GM18499 (cell line): ENCODE results near the gene LYPD5.
"Not testable (repeated sequence)": the region's sequence is repeated elsewhere in the genome, so short reads cannot be mapped to it uniquely, and the experiment has no call there.

Experiments used
- ATAC-seq: cut with Tn5 transposase; IDR thresholded peaks from one replicate; pipeline ENCODE4 v1.9.1; 2021; ENCODE audit warnings: moderate number of reproducible peaks; ENCODE audit not compliant: insufficient read depth, unreplicated experiment

Gene LYPD5

GRCh38 chr19:43802216-43802951, at the start of gene LYPD5:
Gene LYPD5, minus strand, starts transcription at chr19:43802447. Its CDS starts 67 bp downstream, at chr19:43802380.
- ATAC-seq: no peak

- ATAC-seq: no peak
Measured at GRCh38 chr19:43848821-43849220, 46.6 kb upstream of the LYPD5 start.

GRCh38 chr19:43847884-43848283, 45.6 kb upstream of the LYPD5 start:
- ATAC-seq: no peak

DNA sequence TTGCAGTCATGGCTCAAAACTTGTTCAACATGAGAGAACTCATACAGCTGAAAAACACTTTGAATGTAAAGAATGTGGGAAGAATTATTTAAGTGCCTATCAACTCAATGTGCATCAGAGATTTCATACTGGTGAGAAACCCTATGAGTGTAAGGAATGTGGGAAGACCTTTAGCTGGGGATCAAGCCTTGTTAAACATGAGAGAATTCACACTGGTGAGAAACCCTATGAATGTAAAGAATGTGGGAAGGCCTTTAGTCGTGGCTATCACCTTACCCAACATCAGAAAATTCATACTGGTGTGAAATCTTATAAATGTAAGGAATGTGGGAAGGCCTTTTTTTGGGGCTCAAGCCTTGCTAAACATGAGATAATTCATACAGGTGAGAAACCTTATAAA, 45.0 kb upstream of the LYPD5 start:
- no peak for ATAC-seq

- no peak for ATAC-seq
Measured at GRCh38 chr19:43842007-43842406, 39.8 kb upstream of the LYPD5 start.

- no peak for ATAC-seq
Measured at GRCh38 chr19:43839139-43839538, 36.9 kb upstream of the LYPD5 start.

- ATAC-seq: no peak
Measured at GRCh38 chr19:43826787-43827754, 24.8 kb upstream of the LYPD5 start, which contains the start of gene ZNF283. Gene ZNF283, plus strand, starts transcription at chr19:43827321. Its CDS starts 6,184 bp downstream, at chr19:43833505.

- not testable (repeated sequence) for ATAC-seq
Measured at GRCh38 chr19:43824572-43824971, 22.3 kb upstream of the LYPD5 start.

GRCh38 chr19:43823856-43824255, 21.6 kb upstream of the LYPD5 start:
- ATAC-seq: not testable (repeated sequence)

- ATAC-seq: no peak
Measured at GRCh38 chr19:43820884-43821215, 18.6 kb upstream of the LYPD5 start.

DNA sequence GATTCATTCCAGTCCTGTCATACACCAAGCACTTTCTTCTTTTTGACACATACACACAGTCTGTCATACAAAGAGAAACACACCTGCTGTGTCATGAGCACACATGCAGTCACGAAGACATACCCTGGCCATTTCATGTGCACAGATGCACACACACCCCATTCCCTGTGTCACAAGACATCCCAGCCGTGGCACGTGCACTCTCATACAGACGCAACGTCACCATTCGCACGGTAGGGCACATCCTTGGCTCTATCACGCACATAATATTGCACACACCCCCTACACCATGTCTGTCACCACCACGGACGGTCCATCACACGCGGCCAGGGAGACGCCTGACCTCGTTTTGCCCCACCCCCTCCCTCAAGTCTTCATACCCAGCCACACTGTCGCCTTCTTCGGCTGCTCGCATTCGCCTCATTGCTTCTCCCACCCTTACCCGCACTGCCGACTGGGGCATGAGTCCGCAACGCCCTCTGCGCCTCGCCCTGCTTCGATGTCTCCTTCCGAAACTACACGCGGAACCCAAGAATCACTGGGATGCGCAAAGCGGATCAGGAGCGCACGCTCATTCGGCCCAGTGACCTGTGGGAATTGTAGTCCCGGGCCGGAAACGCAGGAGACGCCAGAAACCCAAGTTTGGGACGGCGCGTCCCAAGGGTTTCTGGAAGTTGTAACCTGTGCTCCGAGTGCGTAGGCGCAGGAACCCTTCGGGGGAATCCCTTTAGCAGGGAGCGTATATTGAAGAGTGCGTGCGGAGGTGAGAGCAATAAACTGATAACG, 18.0 kb upstream of the LYPD5 start:
- no peak for ATAC-seq

- no peak for ATAC-seq
Measured at GRCh38 chr19:43818500-43818899, 16.3 kb upstream of the LYPD5 start.

DNA sequence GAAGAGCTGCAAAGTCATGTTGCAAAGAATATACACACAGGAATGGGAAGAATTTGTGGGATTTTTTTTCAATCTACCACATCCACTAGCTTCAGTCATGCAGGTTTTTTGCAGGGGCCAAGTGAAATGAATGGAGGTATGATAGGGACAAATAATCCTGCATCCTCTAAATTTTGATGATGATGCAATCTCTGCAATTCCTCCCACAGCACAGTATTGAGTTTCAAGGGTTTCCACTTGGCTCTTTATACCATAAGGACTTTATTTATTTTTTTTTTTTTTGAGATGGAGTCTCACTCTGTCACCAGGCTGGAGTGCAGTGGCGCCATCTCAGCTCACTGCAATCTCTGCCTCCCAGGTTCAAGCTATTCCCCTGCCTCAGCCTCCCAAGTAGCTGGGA, 15.2 kb upstream of the LYPD5 start:
- not testable (repeated sequence) for ATAC-seq

DNA sequence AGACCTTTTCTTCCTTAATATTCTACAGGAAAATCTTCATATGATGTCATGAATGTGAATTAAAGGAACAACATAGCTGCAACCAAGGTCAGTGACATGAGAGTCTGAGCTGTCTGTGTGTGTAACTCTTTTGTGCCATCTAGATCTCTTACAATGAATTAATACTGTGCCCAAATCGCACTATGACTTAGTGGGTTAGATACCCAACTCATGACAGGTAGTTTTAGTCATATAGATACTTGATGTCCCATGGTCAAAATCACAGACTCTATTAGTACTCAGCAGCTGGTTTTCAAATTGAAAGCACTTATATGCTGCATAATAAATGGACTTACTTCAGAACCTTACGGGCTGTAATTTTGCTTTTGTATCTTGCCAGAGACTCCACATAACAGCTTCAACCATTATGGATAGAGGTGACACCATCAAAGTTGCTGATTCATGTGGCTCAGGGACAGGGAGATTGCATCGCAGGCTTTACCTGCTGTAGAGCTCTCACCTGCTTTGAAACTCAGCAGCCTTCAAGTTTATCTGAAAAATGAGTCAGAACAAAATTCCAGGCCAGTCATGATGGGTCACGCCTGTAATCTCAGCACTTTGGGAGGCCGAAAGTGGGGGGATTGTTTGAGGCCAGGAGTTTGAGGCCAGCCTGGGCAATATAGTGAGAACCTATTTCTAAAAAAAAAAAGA, 12.6 kb upstream of the LYPD5 start:
- no peak for ATAC-seq

- no peak for ATAC-seq
Measured at GRCh38 chr19:43812688-43813087, 10.4 kb upstream of the LYPD5 start.

GRCh38 chr19:43812259-43812658, 10.0 kb upstream of the LYPD5 start:
- no peak for ATAC-seq

DNA sequence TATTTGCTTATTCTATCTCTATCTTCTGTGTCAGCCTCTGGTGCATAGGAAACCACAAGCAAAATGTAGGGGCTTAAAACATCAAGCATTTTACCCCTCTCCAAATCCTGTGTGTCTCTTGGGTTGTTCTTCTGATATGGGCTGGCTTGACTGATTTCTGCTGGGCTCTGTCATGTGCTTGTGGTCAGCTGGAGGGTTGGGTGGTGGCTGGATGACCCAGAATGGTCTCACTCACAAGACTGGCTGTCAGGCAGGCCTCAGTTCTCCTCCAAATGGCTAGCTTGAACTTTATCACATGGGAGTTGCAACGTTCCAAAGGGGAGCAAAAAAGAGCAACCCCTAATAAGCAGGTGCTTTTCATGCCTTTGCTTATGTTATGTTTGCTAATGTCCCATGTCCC, 9.6 kb upstream of the LYPD5 start:
- no peak for ATAC-seq

DNA sequence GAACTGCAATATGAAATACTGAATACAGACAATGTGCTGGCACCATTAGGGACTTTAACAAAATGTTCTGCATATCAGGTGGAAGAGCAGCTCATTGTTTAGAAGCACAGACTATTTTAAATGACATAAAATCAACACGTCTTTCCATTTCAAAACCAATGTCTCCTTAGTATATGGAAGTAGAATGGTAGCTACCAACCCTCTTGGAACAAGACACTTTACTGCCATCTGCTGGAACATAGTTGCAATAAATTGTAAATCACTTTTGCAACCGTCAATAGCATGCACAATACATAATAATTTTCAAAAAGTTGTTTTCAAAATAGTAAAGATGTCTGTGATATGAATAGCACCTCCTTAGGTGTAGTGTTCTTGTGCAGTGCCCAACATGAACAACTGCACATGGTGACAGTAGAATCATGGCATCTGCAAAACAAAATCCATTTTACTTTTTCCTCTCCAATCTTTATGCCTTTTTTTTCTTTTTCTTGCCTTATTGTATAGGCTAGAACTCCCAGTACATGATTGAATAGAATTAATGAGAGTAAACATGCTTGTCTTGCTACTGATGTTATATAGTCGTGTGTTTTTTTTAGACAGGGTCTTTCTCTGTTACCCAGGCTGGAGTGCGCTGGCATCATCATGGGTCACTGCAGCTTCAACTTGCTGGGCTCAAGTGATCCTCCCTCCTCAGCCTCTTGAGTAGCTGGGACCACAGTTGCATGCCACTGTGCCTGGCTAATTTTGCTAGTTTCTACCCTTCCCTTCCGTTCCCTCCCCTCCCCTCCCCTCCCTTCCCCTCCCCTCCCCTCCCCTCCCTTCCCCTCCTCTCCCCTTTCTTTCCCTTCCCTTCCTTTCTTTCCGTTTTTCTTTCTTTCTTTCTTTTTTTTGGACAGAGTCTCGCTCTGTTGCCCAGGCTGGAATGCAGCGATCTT, 7.8 kb upstream of the LYPD5 start:
- no peak for ATAC-seq

DNA sequence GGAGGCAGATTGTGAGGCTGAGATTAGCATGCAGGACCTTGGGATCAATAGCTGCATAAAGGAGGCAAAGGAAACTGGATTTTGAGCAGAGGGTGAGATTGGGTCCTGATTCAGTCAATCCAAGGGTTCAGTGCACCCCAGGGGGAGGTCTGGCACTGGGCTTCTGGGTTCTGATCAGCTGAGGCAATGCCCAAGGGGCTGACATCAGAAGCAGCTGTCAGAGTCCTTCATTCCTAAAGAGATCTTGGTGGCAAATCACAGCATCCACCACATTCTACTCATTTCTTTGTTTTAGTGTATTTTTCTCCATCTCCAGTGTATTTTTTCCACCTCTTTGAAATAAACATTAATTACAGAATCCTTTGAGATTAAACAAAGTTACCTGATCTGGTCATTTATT, 5.4 kb upstream of the LYPD5 start:
- ATAC-seq: no peak
